Neural cell (in vitro differentiated cells): Measurements from ENCODE around the gene S100B. TPM values are rescaled to one million over a fixed set of nuclear protein-coding genes. Genes with fewer than 3 reads are reported as not detected.
A peak's percentile ranks its signal among the peaks of the same experiment; 100 is the strongest.

Experiments
- H2AFZ ChIP-seq: fragments of 200-600, 300-800 bp; sonication (generic), shearing (Covaris generic); 2 replicates; pipeline ENCODE4 v1.6.0; 2014; ENCODE audit warnings: low read depth, mild to moderate bottlenecking, antibody characterized with exemption, low read length, moderate library complexity
- H3F3A ChIP-seq: fragments of 200-600 bp; shearing (Covaris generic); 2 replicates; pipeline ENCODE4 v1.6.1; 2016; ENCODE audit warnings: mild to moderate bottlenecking, moderate library complexity, mixed read lengths, antibody characterized with exemption, low read length; ENCODE audit not compliant: insufficient read depth, poor library complexity, severe bottlenecking
- H3K27ac ChIP-seq: fragments of 200-600, 300-800 bp; sonication (generic), shearing (Covaris generic); 2 replicates; pipeline ENCODE4 v1.5.1; 2014; ENCODE audit warnings: mild to moderate bottlenecking, low read length, moderate library complexity
- H3K27me3 ChIP-seq: fragments of 300-800, 200-600 bp; sonication (generic), shearing (Covaris generic); 2 replicates; pipeline ENCODE4 v1.6.0; 2014; ENCODE audit warnings: mild to moderate bottlenecking, low read depth, low read length, moderate library complexity; ENCODE audit not compliant: insufficient read depth
- H3K36me3 ChIP-seq: fragments of 300-800, 200-600 bp; sonication (generic), shearing (Covaris generic); 2 replicates; pipeline ENCODE4 v1.5.1; 2014; ENCODE audit warnings: mild to moderate bottlenecking, antibody characterized with exemption, low read length, moderate library complexity; ENCODE audit not compliant: insufficient read depth
- H3K4me2 ChIP-seq: fragments of 300-800, 200-600 bp; sonication (generic), shearing (Covaris generic); 2 replicates; pipeline ENCODE4 v1.6.0; 2014; ENCODE audit warnings: mild to moderate bottlenecking, low read length
- H3K4me3 ChIP-seq: fragments of 300-800, 200-600 bp; sonication (generic), shearing (Covaris generic); 2 replicates; pipeline ENCODE4 v1.5.1; 2014; ENCODE audit warnings: mild to moderate bottlenecking, low read length, moderate library complexity
- H3K79me2 ChIP-seq: fragments of 200-600 bp; shearing (Covaris generic); replicated peaks from 2 replicates; pipeline ENCODE4 v1.6.0; 2014; ENCODE audit warnings: mild to moderate bottlenecking, low read length, moderate library complexity; ENCODE audit not compliant: insufficient read depth
- H3K9ac ChIP-seq: fragments of 300-800, 200-600 bp; sonication (generic), shearing (Covaris generic); 2 replicates; pipeline ENCODE4 v1.6.1; 2016; ENCODE audit warnings: mild to moderate bottlenecking, low read length, mixed read lengths
- H3K9me2 ChIP-seq: fragments of 200-600 bp; shearing (Covaris generic); 2 replicates; pipeline ENCODE4 v1.6.1; 2016; ENCODE audit warnings: mild to moderate bottlenecking, low read length, mixed read lengths; ENCODE audit not compliant: insufficient read depth
- H3K9me3 ChIP-seq: fragments of 200-600, 300-800 bp; sonication (generic), shearing (Covaris generic); 2 replicates; pipeline ENCODE4 v1.6.1; 2016; ENCODE audit warnings: mild to moderate bottlenecking, mixed run types, low read length, moderate library complexity, mixed read lengths
- H4K20me1 ChIP-seq: fragments of 200-600 bp; shearing (Covaris generic); 2 replicates; pipeline ENCODE4 v1.6.1; 2016; ENCODE audit warnings: mild to moderate bottlenecking, mixed run types; ENCODE audit not compliant: insufficient read depth
- CTCF ChIP-seq: fragments of 450-650 bp; IDR thresholded peaks from 2 replicates; pipeline ENCODE4 v1.5.1; 2014; ENCODE audit warnings: antibody characterized with exemption, mild to moderate bottlenecking, moderate library complexity; ENCODE audit not compliant: poor library complexity, severe bottlenecking
- EP300 ChIP-seq: fragments of 450-650 bp; conservative IDR thresholded peaks from 2 replicates; pipeline ENCODE4 v1.6.1; 2014; ENCODE audit warnings: antibody characterized with exemption, mild to moderate bottlenecking, moderate library complexity; ENCODE audit not compliant: poor library complexity, severe bottlenecking
- EZH2 ChIP-seq: fragments of 200-600, 300-800 bp; shearing (Covaris generic), sonication (generic); IDR thresholded peaks from 2 replicates; pipeline ENCODE4 v1.6.1; 2014; ENCODE audit warnings: antibody characterized with exemption, low read length, borderline replicate concordance, mild to moderate bottlenecking; ENCODE audit not compliant: insufficient read depth, poor library complexity, severe bottlenecking
- MXI1 ChIP-seq: fragments of 450-650 bp; conservative IDR thresholded peaks from 2 replicates; pipeline ENCODE4 v1.6.1; 2014; ENCODE audit warnings: antibody characterized with exemption, mild to moderate bottlenecking; ENCODE audit not compliant: poor library complexity, severe bottlenecking
- POLR2AphosphoS5 ChIP-seq: IDR thresholded peaks from 2 replicates; pipeline ENCODE4 v1.6.1; 2012
- REST ChIP-seq: IDR thresholded peaks from 2 replicates; pipeline ENCODE4 v1.6.1; 2012; ENCODE audit warnings: borderline replicate concordance
- TAF1 ChIP-seq: IDR thresholded peaks from 2 replicates; pipeline ENCODE4 v1.6.1; 2012; ENCODE audit warnings: low read depth
- polyA plus RNA-seq: library from polyadenylated mRNA; depleted of rRNA; stranded (reverse); fragments of >200 nt; gene quantifications from 2 replicates; pipeline ENCODE4 v1.2.3, GENCODE V29; 2014

The S100B gene
- polyA plus RNA-seq, 1 donor from 2014 or later: 1.4 TPM

DNA sequence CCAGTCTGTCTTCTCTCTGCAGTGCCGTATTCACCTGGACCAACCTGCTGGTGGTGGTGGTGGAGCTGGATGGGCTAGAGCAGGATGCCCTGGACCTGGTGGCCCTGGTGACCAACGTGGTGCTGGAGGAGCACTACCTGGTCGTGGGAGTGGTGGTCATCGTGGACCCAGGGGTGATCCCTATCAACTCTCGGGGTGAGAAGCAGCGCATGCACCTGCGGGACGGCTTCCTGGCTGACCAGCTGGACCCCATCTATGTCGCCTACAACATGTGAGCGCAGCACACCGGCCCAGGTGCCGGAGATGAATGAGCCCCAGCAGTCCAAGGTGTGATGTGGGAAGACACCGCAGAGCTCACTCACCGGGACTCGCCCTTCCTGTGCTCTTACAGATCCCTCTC is 37.5 kb downstream of the S100B start:
- H3K9ac ChIP-seq: no peak overlapping the region
- TF ChIP-seq POLR2AphosphoS5 (no peak), REST (no peak), TAF1 (no peak), CTCF (no peak), MXI1 (no peak), EZH2 (no peak)
- H3F3A ChIP-seq: no peaks in the 10 kb centered on the region
- H3K27me3 ChIP-seq: no peaks in the 10 kb centered on the region
- H3K4me3 ChIP-seq: no peak overlapping the region
- H3K4me2 ChIP-seq: no peak overlapping the region
- H2AFZ ChIP-seq: no peak overlapping the region
- H3K79me2 ChIP-seq: no peaks in the 10 kb centered on the region
- no peak overlapping the region for H3K27ac ChIP-seq
- peaks cover 16% of the 10 kb centered on the region for H3K36me3 ChIP-seq
- H4K20me1 ChIP-seq: no peaks in the 10 kb centered on the region
- H3K9me3 ChIP-seq: peaks cover under 1% of the 10 kb centered on the region
- H3K9me2 ChIP-seq: no peaks in the 10 kb centered on the region

DNA sequence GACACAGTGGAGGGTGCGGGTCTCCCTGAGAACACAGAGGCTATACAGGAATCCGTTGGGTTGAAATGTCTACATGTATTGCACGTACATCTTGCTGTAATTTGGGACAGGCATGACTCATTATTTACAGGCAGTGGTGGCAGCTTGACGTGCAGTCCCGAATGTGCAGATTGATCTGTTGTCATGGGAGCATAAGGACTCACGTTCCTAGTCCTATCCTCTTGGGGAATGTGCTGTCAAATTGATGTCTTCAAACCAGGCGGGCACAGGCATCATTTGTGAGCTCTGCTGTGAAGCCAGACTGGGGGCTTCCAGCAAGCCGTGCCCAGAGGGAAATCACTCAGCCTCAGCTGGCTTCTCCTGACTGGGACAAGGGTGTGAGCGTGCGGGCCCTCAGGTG is 40.5 kb downstream of the S100B start:
- no peaks in the 10 kb centered on the region for H3K27me3 ChIP-seq
- H4K20me1 ChIP-seq: no peaks in the 10 kb centered on the region
- H3F3A ChIP-seq: no peaks in the 10 kb centered on the region
- TF ChIP-seq REST (no peak), POLR2AphosphoS5 (peak; percentile 91), EP300 (peak; percentile 85)
- H3K9me2 ChIP-seq: no peaks in the 10 kb centered on the region
- peaks cover 11% of the 10 kb centered on the region for H3K36me3 ChIP-seq
- peak overlapping the region; percentile 50 for H3K4me3 ChIP-seq
- no peak overlapping the region for H3K9ac ChIP-seq
- H3K4me2 ChIP-seq: no peak overlapping the region
- no peaks in the 10 kb centered on the region for H3K9me3 ChIP-seq
- H3K27ac ChIP-seq: peak overlapping the region; percentile 49
- no peak overlapping the region for H2AFZ ChIP-seq
- H3K79me2 ChIP-seq: no peaks in the 10 kb centered on the region
